DMS53 (cell line): ENCODE results near the gene DDI2.

Experiments
- DNase-seq: peaks from one replicate; lab custom pipeline; 2025; lab: John Stamatoyannopoulos, UW

The DDI2 gene

GRCh38 chr1:15605398-15606383 is 11.6 kb upstream of the DDI2 start:
- DNase-seq: peak; percentile 33

GRCh38 chr1:15609631-15610030 is 7.6 kb upstream of the DDI2 start:
- no peak for DNase-seq

- peak; percentile 25 for DNase-seq
Measured at GRCh38 chr1:15610167-15610566, 7.1 kb upstream of the DDI2 start.

- no peak for DNase-seq
Measured at GRCh38 chr1:15616373-15617172, 685 bp upstream of the DDI2 start.

- peak; percentile 94 for DNase-seq
Measured at GRCh38 chr1:15618077-15618654, 908 bp downstream of the DDI2 start.

GRCh38 chr1:15618655-15619525 is 1.6 kb downstream of the DDI2 start:
- no peak for DNase-seq

GRCh38 chr1:15620155-15620545 is 2.9 kb downstream of the DDI2 start:
- DNase-seq: peak; percentile 73

GRCh38 chr1:15620902-15621682 is 3.8 kb downstream of the DDI2 start:
- no peak for DNase-seq

- no peak for DNase-seq
Measured at GRCh38 chr1:15621975-15622374, 4.7 kb downstream of the DDI2 start.

GRCh38 chr1:15622712-15623373 is 5.6 kb downstream of the DDI2 start:
- DNase-seq: no peak

- DNase-seq: no peak
Measured at GRCh38 chr1:15623435-15623834, 6.2 kb downstream of the DDI2 start.

GRCh38 chr1:15624133-15624714 is 7.0 kb downstream of the DDI2 start:
- DNase-seq: no peak

- no peak for DNase-seq
Measured at GRCh38 chr1:15625056-15625917, 8.0 kb downstream of the DDI2 start.

- no peak for DNase-seq
Measured at GRCh38 chr1:15626269-15626950, 9.2 kb downstream of the DDI2 start.

GRCh38 chr1:15627343-15627988 is 10.2 kb downstream of the DDI2 start:
- no peak for DNase-seq

GRCh38 chr1:15628003-15628402 is 10.7 kb downstream of the DDI2 start:
- no peak for DNase-seq

GRCh38 chr1:15633756-15634420 is 16.6 kb downstream of the DDI2 start:
- no peak for DNase-seq
